DMS153 treated with DMSO at 0.1 percent for 48 hours (cell line): Measurements from ENCODE around the gene PSMD14.

Experiments
- DNase-seq: peaks from one replicate; lab custom pipeline; 2025; ENCODE audit not compliant: unreplicated experiment; lab: John Stamatoyannopoulos, UW

PSMD14 gene

DNA sequence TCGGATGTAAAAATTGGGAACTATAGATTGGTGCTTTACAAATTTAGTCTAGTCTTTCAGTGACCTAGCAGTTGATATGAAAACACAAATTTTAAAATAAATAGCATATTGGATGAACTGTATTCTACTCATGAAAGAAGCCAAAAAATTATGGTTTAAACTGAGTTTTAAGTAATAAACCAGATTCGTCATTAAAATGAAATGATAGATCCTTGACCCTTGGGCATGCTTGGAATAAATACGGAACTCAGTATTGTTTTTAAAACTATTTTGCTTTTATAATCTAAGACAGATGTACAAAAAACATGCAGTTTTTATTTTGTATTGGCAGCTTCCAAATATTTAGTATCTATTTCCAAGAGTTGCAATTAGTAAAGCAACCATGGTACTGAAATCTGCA lies 73.3 kb downstream of the PSMD14 start:
- no peak for DNase-seq

DNA sequence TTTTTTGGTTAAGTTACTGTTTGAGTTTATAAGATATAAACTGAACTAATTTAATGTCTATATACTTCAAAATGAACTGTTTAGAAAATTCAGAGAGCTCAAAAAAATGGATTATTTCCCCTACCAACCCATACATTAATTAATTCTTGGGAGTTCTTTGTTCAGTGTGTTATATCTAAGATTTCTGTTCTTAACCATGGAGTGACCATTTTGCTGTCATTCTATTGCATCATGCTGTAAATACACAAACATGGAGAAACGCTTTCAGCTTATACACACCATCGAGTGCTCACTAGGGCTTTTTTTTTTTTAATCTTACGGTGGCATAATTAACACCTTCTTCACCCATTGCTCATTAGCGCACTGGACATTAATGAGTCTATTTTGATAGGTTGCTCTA lies 74.5 kb downstream of the PSMD14 start:
- DNase-seq = no peak

- no peak for DNase-seq
Observed at GRCh38 chr2:161384864-161385263, 76.6 kb downstream of the PSMD14 start.

GRCh38 chr2:161386228-161386824 lies 78.1 kb downstream of the PSMD14 start:
- DNase-seq = no peak

DNA sequence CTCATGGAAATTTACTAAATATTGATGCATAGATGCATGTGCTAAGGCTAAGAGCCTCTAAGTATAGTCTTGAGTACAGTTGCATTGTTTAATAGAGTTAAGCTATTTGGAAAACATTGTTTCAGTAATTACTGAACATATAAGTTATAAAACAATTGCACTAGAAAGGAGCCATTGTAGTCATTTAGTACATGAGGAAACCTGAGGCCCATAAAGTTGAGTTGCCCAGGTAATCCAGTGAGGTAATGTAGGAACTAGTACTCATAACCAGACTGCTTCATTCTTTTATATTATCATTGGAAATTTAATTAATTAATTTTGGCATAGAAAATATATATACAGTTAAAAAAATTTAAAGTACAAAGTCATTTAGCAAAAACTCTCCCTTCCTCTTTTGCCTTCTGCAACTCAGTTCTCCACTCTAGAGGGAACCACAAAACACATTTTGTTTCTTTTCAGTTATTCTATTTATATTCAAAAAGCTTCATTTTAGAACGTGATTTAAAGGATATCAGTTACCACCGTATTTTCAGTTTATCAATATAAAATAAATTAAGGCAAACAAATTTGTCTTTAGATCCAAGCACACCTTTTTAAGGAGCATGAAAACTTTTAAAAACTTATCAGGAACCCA lies 80.0 kb downstream of the PSMD14 start:
- no peak for DNase-seq

GRCh38 chr2:161391737-161392506 lies 83.7 kb downstream of the PSMD14 start:
- no peak for DNase-seq

GRCh38 chr2:161400076-161400475 lies 91.9 kb downstream of the PSMD14 start:
- DNase-seq = no peak

DNA sequence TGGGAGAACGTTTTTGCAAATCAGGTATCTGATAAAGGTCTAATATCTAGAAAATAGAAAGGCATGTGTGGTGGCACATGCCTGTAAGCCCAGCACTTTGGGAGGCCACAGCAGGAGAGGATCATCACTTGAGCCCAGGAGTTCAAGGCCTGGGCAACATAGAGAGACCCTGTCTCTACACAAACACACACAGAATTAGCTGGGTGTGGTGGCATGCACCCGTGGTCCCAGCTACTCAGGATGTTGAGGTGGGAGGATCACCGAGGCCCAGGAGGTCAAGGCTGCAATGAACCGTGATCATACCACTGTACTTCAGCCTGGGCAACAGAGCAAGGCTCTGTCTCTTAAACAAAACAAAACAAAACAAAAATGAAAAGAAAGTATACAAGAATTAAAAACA lies 94.1 kb downstream of the PSMD14 start:
- DNase-seq = no peak

DNA sequence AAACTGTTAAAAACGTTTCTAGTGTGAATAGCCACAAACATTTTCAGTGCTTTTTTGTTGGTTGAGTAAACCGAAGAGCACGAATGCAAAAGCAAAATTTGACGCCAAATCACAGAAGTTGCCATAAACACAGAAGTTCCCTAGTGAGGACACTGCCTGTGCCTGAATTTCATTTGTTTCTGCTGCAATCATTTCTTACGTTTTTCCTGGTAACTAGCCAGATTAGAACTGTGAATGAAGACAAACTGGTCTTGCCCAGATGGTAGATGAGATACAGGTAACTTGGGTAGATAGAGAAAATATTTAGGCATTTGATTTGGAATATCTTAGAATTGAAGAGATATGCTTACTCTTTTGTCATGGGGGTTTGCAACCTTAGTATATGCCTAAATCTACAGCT lies 98.1 kb downstream of the PSMD14 start:
- DNase-seq = no peak

GRCh38 chr2:161407597-161407996 lies 99.4 kb downstream of the PSMD14 start:
- DNase-seq = no peak

GRCh38 chr2:161409308-161409907 lies 101.2 kb downstream of the PSMD14 start:
- no peak for DNase-seq

DNA sequence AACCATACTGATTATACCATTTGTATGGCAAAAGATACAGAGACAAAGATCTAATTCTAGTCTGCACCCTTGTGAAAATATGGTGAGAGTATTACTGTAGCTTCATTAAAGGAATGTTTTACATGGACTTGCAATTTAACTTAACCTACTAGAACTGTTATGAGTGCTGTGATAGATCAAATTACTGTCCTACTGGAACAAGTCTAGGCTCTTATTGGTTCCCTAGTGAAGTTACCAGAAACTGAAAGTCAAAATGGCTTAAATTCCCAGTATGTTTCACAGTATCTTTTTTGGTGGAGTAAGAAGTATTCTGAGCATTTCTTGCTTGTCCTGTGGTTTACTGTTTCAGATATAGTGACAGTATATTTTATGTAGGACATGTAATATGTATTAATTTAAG lies 104.1 kb downstream of the PSMD14 start:
- no peak for DNase-seq

DNA sequence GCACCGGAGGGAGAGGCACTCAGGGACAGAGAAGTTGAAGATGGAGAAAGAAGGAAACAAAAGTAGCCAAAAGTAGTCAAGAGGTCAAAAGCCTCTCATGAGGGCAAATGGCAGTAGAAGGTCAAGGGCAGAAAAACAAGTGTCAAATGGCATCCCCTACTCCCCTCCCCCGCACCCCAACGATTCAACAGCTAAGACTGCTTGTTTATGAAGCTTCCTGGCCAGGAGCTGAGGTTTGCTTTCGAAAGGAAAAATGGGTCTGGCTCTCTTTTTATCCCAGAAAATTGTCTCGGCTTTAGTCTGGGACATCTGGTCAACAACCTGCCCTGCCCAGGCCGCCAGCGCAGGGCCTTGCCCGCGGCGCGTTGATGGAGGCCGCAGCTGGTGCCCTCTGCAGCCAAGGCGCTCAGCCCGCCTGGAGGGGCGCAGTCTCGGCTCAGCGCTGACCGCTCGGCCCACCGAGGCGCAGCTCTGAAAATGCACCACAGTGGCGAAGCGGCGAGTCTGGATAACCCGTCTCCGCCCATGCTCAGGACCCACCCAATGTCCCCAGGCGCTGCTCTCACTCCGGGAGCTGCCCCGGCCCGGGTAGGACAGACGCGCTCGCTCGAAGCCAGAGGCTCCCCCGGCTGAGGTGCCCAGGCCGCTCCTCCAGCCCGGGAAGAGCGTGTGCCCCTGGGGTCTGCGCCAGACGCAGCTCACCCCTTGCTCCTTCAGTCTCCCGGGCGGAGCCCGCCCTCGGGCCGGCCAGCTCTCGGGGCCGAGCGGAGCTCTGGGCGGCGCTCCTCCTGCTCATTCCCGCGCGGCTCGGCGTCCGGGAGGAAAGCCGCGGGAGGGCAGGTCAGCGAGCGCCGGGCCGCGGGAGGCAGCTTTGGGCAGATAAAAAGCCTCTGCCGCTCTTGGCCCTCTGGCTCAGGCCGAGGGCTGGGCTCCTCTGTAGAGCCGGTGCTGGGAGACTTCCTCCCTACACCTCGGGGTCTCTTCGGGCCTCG lies 106.1 kb downstream of the PSMD14 start:
- no peak for DNase-seq

DNA sequence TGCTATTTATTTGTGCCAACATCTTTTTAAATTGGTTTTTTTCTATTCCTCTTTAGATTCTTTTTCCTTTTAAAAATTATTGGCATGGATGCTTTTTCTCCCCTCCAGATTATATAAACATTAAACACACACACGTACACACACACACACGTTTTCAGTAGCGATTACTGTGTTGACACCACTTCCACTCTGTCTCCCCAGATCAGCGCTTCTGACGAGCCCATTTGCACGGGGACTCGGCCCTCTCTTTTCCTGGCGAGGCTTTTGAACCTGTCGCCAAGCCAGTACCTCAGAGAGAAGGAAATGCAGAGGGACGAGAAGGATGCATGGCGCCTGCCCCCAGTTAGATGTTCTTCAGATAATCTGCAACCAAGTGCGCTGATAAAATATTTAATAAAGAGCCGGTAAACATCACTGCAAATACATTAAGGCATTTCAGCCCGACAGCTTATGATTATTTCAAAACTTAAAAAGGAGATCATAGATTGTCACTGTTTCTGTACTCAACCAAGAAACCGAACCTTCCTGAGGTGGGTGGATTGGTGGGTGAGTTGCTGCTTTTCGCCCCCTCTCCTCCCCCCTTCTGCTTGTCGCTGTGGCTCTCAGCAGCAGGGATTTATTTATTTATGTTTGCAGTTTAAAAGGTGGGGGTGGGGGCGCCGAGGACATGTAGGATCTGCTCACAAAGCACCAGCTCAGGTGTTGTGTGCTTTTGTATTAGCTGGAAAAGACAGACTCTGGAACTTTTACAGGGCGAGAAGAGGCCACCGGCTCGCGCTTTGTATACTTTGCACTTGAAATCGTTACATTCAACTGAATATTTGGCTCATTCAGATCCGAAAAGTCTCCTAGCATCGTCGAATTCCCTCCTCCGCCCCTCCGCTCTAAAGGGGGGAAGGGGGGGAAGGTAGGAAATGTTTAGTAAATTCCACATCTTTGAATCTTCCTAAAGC lies 107.1 kb downstream of the PSMD14 start:
- peak; percentile 22 for DNase-seq

GRCh38 chr2:161415987-161416707 lies 107.9 kb downstream of the PSMD14 start, which contains the start of gene TBR1:
TSS of gene TBR1 (plus strand) at chr2:161416297. CDS start at chr2:161416411, 114 bp downstream.
- no peak for DNase-seq

DNA sequence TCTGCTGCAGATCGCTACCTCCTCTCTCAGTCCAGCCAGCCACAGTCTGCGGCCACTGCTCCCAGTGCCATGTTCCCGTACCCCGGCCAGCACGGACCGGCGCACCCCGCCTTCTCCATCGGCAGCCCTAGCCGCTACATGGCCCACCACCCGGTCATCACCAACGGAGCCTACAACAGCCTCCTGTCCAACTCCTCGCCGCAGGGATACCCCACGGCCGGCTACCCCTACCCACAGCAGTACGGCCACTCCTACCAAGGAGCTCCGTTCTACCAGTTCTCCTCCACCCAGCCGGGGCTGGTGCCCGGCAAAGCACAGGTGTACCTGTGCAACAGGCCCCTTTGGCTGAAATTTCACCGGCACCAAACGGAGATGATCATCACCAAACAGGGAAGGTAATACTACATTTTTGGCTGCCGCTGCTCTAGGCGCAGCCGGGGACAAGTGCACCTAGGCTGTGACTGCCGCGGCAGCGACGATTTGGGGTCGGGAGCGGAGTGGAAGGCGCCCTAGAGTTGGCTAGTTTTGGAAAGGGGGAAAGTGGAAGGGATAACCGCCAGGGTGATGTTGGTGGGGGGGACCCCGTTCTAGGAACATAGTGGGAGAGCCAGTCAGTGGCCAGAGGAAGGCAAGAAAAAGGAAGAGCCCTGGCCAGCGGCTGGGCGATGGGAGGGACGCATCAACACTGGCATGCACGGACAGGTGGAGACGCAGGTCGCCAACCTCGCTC lies 108.6 kb downstream of the PSMD14 start:
- no peak for DNase-seq

- no peak for DNase-seq
Observed at GRCh38 chr2:161417438-161418274, 109.4 kb downstream of the PSMD14 start.
